ENCODE data around the gene MBD5.

MBD5 gene

DNA sequence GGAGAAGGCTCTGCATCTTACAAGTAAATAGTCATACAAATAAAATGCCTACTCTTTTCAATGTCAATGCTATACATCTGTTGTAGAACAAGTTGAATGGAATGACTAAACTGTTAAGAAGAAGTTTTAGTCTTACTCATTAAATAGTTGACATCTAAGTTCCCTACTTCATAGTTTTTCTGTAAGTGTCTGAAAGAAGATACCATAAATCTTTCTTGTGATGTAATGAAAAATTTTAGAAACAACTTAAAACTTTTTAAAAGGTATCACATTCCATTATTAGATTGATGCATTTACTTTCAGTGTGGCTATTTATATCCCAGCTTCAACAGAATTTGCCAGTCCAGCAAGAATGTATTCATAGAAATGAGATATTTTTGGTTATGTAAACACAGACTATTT lies 438.5 kb downstream of the MBD5 start:
- peak; percentile 28 for DNase-seq (ENCODE audit: extremely low read depth, insufficient read length)
- Histone ChIP-seq H3K4me3 (replicated peaks; ENCODE audit: low read depth, low read length) (no peak overlapping the region), H3K36me3 (ENCODE audit: control insufficient read depth, insufficient read depth, low read length) (no peaks in the 10 kb centered on the region), H3K27me3 (replicated peaks; ENCODE audit: control insufficient read depth, insufficient read depth, low read length) (no peaks in the 10 kb centered on the region)
- TF ChIP-seq, protein P1, sequence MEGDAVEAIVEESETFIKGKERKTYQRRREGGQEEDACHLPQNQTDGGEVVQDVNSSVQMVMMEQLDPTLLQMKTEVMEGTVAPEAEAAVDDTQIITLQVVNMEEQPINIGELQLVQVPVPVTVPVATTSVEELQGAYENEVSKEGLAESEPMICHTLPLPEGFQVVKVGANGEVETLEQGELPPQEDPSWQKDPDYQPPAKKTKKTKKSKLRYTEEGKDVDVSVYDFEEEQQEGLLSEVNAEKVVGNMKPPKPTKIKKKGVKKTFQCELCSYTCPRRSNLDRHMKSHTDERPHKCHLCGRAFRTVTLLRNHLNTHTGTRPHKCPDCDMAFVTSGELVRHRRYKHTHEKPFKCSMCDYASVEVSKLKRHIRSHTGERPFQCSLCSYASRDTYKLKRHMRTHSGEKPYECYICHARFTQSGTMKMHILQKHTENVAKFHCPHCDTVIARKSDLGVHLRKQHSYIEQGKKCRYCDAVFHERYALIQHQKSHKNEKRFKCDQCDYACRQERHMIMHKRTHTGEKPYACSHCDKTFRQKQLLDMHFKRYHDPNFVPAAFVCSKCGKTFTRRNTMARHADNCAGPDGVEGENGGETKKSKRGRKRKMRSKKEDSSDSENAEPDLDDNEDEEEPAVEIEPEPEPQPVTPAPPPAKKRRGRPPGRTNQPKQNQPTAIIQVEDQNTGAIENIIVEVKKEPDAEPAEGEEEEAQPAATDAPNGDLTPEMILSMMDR (IDR thresholded peaks at IDR 0.05; ENCODE audit: insufficient read depth, low read length, poor library complexity, severe bottlenecking), result no peak

DNA sequence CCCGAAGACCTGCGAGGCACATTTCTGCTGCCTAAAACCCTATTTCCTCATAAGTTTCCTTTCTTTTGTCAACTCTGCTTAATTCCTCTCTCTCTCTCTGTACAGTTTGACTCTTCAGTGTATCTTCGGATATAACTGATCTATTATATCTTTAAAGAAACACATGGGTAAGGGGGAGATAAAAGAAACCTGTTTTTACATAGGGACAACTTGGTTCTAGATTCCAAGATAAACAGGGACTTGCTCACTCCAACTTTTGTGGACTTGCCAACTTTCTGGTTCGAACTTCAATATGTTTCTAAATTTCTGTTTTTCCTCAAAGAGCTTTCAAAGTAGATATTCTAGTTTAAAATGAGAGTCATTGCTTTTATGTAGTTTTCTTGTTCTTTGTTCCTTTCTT lies 441.0 kb downstream of the MBD5 start:
- DNase-seq (ENCODE audit: extremely low read depth, insufficient read length), result no peak
- H3K4me3 ChIP-seq (replicated peaks; ENCODE audit: low read depth, low read length), result no peak overlapping the region
- TF ChIP-seq, protein P1 (IDR thresholded peaks at IDR 0.05; ENCODE audit: insufficient read depth, low read length, poor library complexity, severe bottlenecking), result no peak
- H3K36me3 ChIP-seq (ENCODE audit: control insufficient read depth, insufficient read depth, low read length), result no peaks in the 10 kb centered on the region
- no peaks in the 10 kb centered on the region for H3K27me3 ChIP-seq (replicated peaks; ENCODE audit: control insufficient read depth, insufficient read depth, low read length)

DNA sequence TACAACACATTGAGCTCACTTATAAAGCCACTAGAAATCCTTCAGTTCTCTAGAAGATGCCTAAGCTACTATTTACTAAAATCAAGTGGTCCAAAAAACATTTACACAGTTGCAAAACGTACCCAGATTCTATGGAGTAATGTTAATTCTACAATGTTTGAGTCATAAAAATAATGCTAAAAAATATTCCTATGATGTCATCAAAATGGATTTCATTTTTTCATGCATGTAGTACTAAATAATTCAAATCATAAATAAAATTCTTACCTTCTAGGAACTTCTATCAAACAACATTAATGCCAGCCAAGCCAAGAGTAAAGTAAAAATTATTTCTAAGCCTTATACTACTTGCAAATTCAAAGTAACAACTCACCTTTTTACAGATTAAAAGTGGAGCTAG lies 454.7 kb downstream of the MBD5 start:
- no peaks in the 10 kb centered on the region for H3K27me3 ChIP-seq (replicated peaks; ENCODE audit: control insufficient read depth, insufficient read depth, low read length)
- H3K4me3 ChIP-seq (replicated peaks; ENCODE audit: low read depth, low read length), result no peak overlapping the region
- DNase-seq (ENCODE audit: extremely low read depth, insufficient read length), result no peak
- H3K36me3 ChIP-seq (ENCODE audit: control insufficient read depth, insufficient read depth, low read length), result no peaks in the 10 kb centered on the region
- TF ChIP-seq, protein P1 (IDR thresholded peaks at IDR 0.05; ENCODE audit: insufficient read depth, low read length, poor library complexity, severe bottlenecking), result no peak

DNA sequence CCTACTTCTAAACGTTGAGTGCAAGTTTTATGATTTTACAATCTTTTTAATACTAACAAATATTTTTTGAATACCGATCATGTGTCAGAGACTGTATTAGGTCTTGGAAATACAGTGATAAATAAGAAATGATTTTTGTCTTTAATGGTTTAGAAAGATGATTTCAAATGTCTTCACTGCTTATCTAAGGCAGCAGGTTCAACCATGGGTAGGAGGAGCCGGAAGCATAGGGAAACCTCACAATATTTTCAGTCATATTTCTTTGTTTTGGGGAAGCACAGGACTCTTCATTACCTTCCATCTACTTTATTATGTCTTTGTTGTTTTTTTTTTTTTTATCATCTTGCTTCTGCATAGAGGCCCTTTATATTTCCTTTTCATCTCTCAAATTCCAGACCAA lies 458.5 kb downstream of the MBD5 start:
- Histone ChIP-seq H3K36me3 (ENCODE audit: control insufficient read depth, insufficient read depth, low read length) (no peaks in the 10 kb centered on the region), H3K27me3 (replicated peaks; ENCODE audit: control insufficient read depth, insufficient read depth, low read length) (no peaks in the 10 kb centered on the region), H3K4me3 (replicated peaks; ENCODE audit: low read depth, low read length) (no peak overlapping the region)
- no peak for DNase-seq (ENCODE audit: extremely low read depth, insufficient read length)
- TF ChIP-seq, protein P1 (IDR thresholded peaks at IDR 0.05; ENCODE audit: insufficient read depth, low read length, poor library complexity, severe bottlenecking), result no peak

DNA sequence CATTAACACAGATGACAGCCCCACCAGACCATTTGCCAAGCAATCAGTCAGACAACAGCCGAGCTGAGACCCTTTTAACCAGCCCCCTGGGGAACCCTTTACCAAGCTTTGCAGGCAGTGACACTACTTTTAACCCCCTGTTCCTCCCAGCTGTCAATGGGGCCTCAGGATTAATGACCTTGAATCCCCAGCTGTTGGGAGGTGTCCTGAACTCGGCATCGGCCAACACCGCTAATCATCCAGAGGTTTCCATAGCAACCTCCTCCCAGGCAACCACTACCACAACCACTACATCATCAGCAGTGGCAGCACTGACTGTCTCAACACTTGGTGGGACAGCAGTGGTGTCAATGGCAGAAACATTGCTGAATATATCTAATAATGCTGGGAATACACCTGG lies 462.8 kb downstream of the MBD5 start:
- no peaks in the 10 kb centered on the region for H3K27me3 ChIP-seq (replicated peaks; ENCODE audit: control insufficient read depth, insufficient read depth, low read length)
- TF ChIP-seq, protein P1 (IDR thresholded peaks at IDR 0.05; ENCODE audit: insufficient read depth, low read length, poor library complexity, severe bottlenecking), result no peak
- no peak for DNase-seq (ENCODE audit: extremely low read depth, insufficient read length)

DNA sequence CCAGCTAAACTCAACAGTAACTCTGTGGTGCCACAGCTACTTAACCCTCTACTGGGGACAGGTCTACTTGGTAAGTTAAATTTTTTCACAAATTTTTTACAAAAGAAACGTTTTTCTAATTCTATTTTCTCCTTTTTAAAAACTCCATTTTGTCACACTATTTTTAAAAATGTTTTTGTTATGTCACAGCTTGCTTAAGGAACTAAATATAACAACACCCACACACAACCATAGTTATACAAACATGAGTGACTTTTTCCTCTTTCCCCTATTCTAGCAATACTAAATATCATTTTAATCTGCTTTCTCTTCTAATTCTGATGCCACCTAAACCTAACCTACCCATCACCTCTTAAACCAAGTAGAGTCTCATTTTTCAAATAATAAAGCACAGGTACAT lies 463.2 kb downstream of the MBD5 start:
- no peaks in the 10 kb centered on the region for H3K36me3 ChIP-seq (ENCODE audit: control insufficient read depth, insufficient read depth, low read length)
- no peak for DNase-seq (ENCODE audit: extremely low read depth, insufficient read length)
- TF ChIP-seq, protein P1 (IDR thresholded peaks at IDR 0.05; ENCODE audit: insufficient read depth, low read length, poor library complexity, severe bottlenecking), result no peak
- H3K27me3 ChIP-seq (replicated peaks; ENCODE audit: control insufficient read depth, insufficient read depth, low read length), result no peaks in the 10 kb centered on the region
- no peak overlapping the region for H3K4me3 ChIP-seq (replicated peaks; ENCODE audit: low read depth, low read length)

More for the DNA sequence above, 462.8 kb downstream of the MBD5 start:
- no peak overlapping the region for H3K4me3 ChIP-seq (replicated peaks; ENCODE audit: low read depth, low read length)
- no peaks in the 10 kb centered on the region for H3K36me3 ChIP-seq (ENCODE audit: control insufficient read depth, insufficient read depth, low read length)

Data from GM06990 (cell line).